A549 (cell line): ENCODE measurements around the gene NTN4. TPM values are rescaled to one million over a fixed set of nuclear protein-coding genes. Genes with fewer than 3 reads are reported as not detected.
A peak's percentile ranks its signal among the peaks of the same experiment; 100 is the strongest.

ENCODE experiments used
- ATAC-seq, 2 experiments: fragments of 200-7000 bp in 1 of 2; fragments of >200 bp in 1 of 2; cut with Nextera tagmentation in 1 of 2; cut with Tn5 transposase in 1 of 2; 3 replicates each; pipeline versions ENCODE4 v1.8.0 to v1.9.1; 2018 to 2020; ENCODE audit warnings: mild to moderate bottlenecking in 1 of 2, moderate library complexity in 1 of 2
- CTCF ChIA-PET: fragments of 300-600 bp; sonication (Branson Sonifier 250); formaldehyde crosslinking; extraction: SDS; loops from one replicate; lab custom pipeline; 2021; ENCODE audit warnings: antibody characterized with exemption, inconsistent platforms; lab: Yijun Ruan, JAX
- POLR2A ChIA-PET: fragments of 350-600 bp; formaldehyde crosslinking; extraction: SDS; loops from one replicate; lab custom pipeline; 2021; ENCODE audit warnings: antibody characterized with exemption, inconsistent platforms; lab: Yijun Ruan, JAX
- DNase-seq, 2 experiments: peaks; one replicate each; pipeline versions ENCODE4 v3.0.0 to v3.0.0-alpha.2; 2011 to 2016; ENCODE audit warnings: low read depth in 1 of 2, low spot score in 1 of 2
- FAIRE-seq: peaks from 2 replicates; lab custom pipeline; 2011; peaks lifted over from hg19 to GRCh38; lab: Jason Lieb, UNC
- H3K27ac ChIP-seq, 2 experiments: fragments of >200 bp; sonication (Bioruptor Twin); formaldehyde crosslinking; 3 replicates each; pipeline ENCODE4 v1.5.1; 2016 to 2017
- H3K4me1 ChIP-seq: fragments of >200 bp; sonication (Bioruptor Twin); formaldehyde crosslinking; 3 replicates; pipeline ENCODE4 v1.6.1; 2016
- H3K4me2 ChIP-seq: fragments of >200 bp; sonication (Bioruptor Twin); formaldehyde crosslinking; 3 replicates; pipeline ENCODE4 v1.6.1; 2016
- H3K4me3 ChIP-seq: fragments of >200 bp; sonication (Bioruptor Twin); formaldehyde crosslinking; 3 replicates; pipeline ENCODE4 v1.5.1; 2016
- H3K9me3 ChIP-seq: fragments of >200 bp; sonication (Bioruptor Twin); formaldehyde crosslinking; 3 replicates; pipeline ENCODE4 v1.6.1; 2016
- CBX8 ChIP-seq: fragments of 200-600 bp; sonication (generic); IDR thresholded peaks from 2 replicates; pipeline ENCODE4 v1.6.1; 2016
- EHMT2 ChIP-seq: fragments of 200-600 bp; sonication (generic); IDR thresholded peaks from 2 replicates; pipeline ENCODE4 v1.6.1; 2016; ENCODE audit warnings: antibody characterized with exemption, low read depth, mild to moderate bottlenecking, moderate library complexity
- FOSB ChIP-seq: fragments of 250-450 bp; sonication (Bioruptor Pico); IDR thresholded peaks from 2 replicates; pipeline ENCODE4 v1.5.0; 2020; ENCODE audit warnings: mild to moderate bottlenecking, moderate library complexity
- FOSL2 ChIP-seq, 2 experiments: fragments of 450-650 bp in 1 of 2; fragments of >200 bp in 1 of 2; sonication (Bioruptor Twin) in 1 of 2; formaldehyde crosslinking; IDR thresholded peaks; 2 replicates each; pipeline versions ENCODE4 v1.5.0 to v1.6.1; 2016 to 2020; ENCODE audit warnings: mild to moderate bottlenecking in 1 of 2, moderate library complexity in 1 of 2
- FOXS1 ChIP-seq: fragments of 250-450 bp; sonication (Bioruptor Pico); IDR thresholded peaks from 2 replicates; pipeline ENCODE4 v1.5.0; 2020; ENCODE audit warnings: mild to moderate bottlenecking, moderate library complexity
- HEYL ChIP-seq: fragments of 250-450 bp; sonication (Bioruptor Pico); IDR thresholded peaks from 2 replicates; pipeline ENCODE4 v1.8.0; 2021; ENCODE audit warnings: mild to moderate bottlenecking, moderate library complexity
- HOXA7 ChIP-seq: fragments of 250-450 bp; sonication (Bioruptor Pico); IDR thresholded peaks from 2 replicates; pipeline ENCODE4 v1.5.0; 2020; ENCODE audit warnings: mild to moderate bottlenecking, moderate library complexity
- HOXB5 ChIP-seq: fragments of 250-450 bp; sonication (Bioruptor Pico); IDR thresholded peaks from 2 replicates; pipeline ENCODE4 v1.5.0; 2020; ENCODE audit warnings: mild to moderate bottlenecking, moderate library complexity
- JUNB ChIP-seq: fragments of >200 bp; sonication (Bioruptor Twin); formaldehyde crosslinking; IDR thresholded peaks from 2 replicates; pipeline ENCODE4 v1.6.1; 2016
- KDM5A ChIP-seq: fragments of 200-600 bp; sonication (generic); IDR thresholded peaks from 2 replicates; pipeline ENCODE4 v1.6.1; 2016; ENCODE audit warnings: antibody characterized with exemption, mild to moderate bottlenecking
- MAZ ChIP-seq: fragments of 150-350 bp; IDR thresholded peaks from 2 replicates; pipeline ENCODE4 v1.6.1; 2014; ENCODE audit warnings: antibody characterized with exemption, low read depth, low read length, borderline replicate concordance
- MYC ChIP-seq: IDR thresholded peaks from 2 replicates; pipeline ENCODE4 v1.6.1; 2012; ENCODE audit warnings: mild to moderate bottlenecking, inconsistent platforms, low read length, improper control_type of control experiment, borderline replicate concordance
- POLR2A ChIP-seq: IDR thresholded peaks from 2 replicates; pipeline ENCODE4 v1.6.1; 2012; ENCODE audit warnings: mild to moderate bottlenecking, low read length
- POLR2AphosphoS2 ChIP-seq: conservative IDR thresholded peaks from 2 replicates; pipeline ENCODE4 v1.6.1; 2012; ENCODE audit warnings: low read length, improper control_type of control experiment, inconsistent platforms
- RAD21 ChIP-seq, 2 experiments: fragments of >200 bp in 1 of 2; sonication (Bioruptor Twin) in 1 of 2; formaldehyde crosslinking in 1 of 2; IDR thresholded peaks in 1 of 2; conservative IDR thresholded peaks in 1 of 2; 2 replicates in 1 of 2; 3 replicates in 1 of 2; pipeline ENCODE4 v1.6.1; 2012 to 2018; ENCODE audit warnings: inconsistent platforms in 1 of 2
- RARB ChIP-seq: fragments of 250-450 bp; sonication (Bioruptor Pico); IDR thresholded peaks from 2 replicates; pipeline ENCODE4 v1.8.0; 2021; ENCODE audit warnings: mild to moderate bottlenecking, moderate library complexity
- SMC3 ChIP-seq: fragments of >200 bp; sonication (Bioruptor Twin); formaldehyde crosslinking; IDR thresholded peaks from 3 replicates; pipeline ENCODE4 v1.6.1; 2018; ENCODE audit warnings: inconsistent platforms
- TP53 ChIP-seq: fragments of 250-450 bp; sonication (Bioruptor Pico); IDR thresholded peaks from 2 replicates; pipeline ENCODE4 v1.5.0; 2021; ENCODE audit warnings: mild to moderate bottlenecking, moderate library complexity
- ZFP36 ChIP-seq: fragments of 450-650 bp; IDR thresholded peaks from 2 replicates; pipeline ENCODE4 v1.6.1; 2014; ENCODE audit warnings: borderline replicate concordance; ENCODE audit not compliant: partially characterized antibody
- ZSCAN20 ChIP-seq: fragments of 250-450 bp; sonication (Bioruptor Pico); IDR thresholded peaks from 2 replicates; pipeline ENCODE4 v1.8.0; 2022; ENCODE audit warnings: mild to moderate bottlenecking, moderate library complexity
- WGBS: methylation state at CpG from one replicate; pipeline ENCODE4 v1.1.6; 2017; ENCODE audit errors: missing lambda C conversion rate; 5-methylcytosine and 5-hydroxymethylcytosine counted together
- polyA plus RNA-seq, 4 experiments: library from polyadenylated mRNA; depleted of rRNA in 3 of 4; stranded (reverse); fragments of >200 nt; fragmentation: RNase III in 1 of 4; extraction: RNeasy Plus Mini Kit Qiagen cat#74134 plus additional on column Dnase treatment in 1 of 4; gene quantifications; 2 replicates in 3 of 4; 3 replicates in 1 of 4; pipeline ENCODE4 v1.2.3, GENCODE V29; 2011 to 2017
- TF ChIP-seq, protein P1 (sequence below): fragments of >200 bp; sonication (Bioruptor Twin); formaldehyde crosslinking; IDR thresholded peaks from 3 replicates; pipeline ENCODE4 v1.6.1; 2016

Gene NTN4
- polyA plus RNA-seq, 2 of the 4 experiments (the other 2 are of a cell fraction): 37.3 to 132 TPM

DNA sequence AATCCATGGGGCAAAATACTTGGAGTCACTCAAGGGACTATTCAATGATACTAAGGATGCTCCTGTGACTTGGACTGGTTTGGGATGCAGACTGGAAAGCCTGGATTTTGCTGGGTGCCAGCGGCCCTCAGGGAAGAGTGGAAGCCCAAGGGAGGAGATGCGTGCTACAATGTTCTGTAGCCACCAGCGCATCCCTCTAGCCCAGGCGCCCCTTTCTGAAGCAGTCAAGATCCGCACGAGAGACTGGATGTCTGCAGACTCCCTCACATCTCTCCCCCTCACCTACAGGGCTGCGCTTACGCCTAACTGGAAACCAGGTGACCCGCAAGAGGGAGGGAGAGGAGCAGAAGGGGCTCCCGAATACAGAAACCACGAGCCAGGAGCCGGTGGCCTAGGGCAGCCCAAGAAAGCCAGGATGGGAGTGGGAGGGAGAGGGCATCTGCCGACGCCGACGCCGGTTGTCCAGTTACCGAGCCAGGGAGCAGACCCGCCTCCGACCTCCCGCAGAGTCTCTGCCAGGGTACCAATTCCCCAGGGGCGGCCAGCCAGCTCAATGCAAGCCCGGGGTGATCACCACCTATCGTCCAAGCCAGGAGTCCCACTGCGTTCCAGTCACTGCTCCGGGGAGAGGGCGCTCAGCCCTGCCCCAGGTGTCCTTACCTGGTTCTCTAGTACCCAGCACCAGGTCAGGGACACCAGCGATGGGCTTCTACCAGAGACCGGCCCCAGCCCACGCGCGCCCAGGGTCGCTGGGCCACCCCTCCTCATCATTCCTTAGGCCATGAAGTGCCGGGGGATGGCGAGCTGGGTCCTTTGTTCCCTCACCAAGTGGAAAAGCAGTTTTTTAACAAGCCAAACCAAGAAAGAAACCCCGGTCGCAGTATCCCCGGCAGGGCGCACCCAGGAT is 1.2 kb downstream of the NTN4 start:
- DNase-seq: peak; percentile 50 to 72
- CTCF ChIA-PET: interaction anchor here (0.6 to 1.7 kb wide), 13 partner anchors 8 to 202 kb away, joined by 3 to 7 read pairs (median 3); no protein-coding TSS in a partner anchor
- peak overlapping the region; percentile 97 to 99 for H3K27ac ChIP-seq
- H3K4me2 ChIP-seq: peak overlapping the region; percentile 90
- no peaks in the 10 kb centered on the region for H3K9me3 ChIP-seq
- peaks cover 72% of the 10 kb centered on the region for H3K4me1 ChIP-seq
- peak; percentile 47 to 66 for ATAC-seq
- POLR2A ChIA-PET: interaction anchor here (0.6 to 2.7 kb wide), 6 partner anchors 8 to 156 kb away, joined by 3 to 40 read pairs (median 4); no protein-coding TSS in a partner anchor
- 2% methylated on average over 35 of the region's 39 CpGs for WGBS
- FAIRE-seq: no peak
- TF ChIP-seq KDM5A (no peak), HEYL (CRISPR knock-in tag) (peak; percentile 18; the same call in 1 of the 2 replicates), RAD21 (conservative IDR thresholded peaks at IDR 0.05 in 1 of 2, IDR thresholded peaks at IDR 0.05 in 1 of 2) (peak in 1 of 2 experiments; percentile 37; a peak in 2 of 5 replicates), MYC (0 out of 2 replicates have a peak, but pooled peaks have one; percentile 14), ZSCAN20 (CRISPR knock-in tag) (no peak), MAZ (0 out of 2 replicates have a peak, but pooled peaks have one; percentile 11), SMC3 (peak; percentile 16; the same call in 2 of the 3 replicates), HOXB5 (CRISPR knock-in tag) (no peak), ZFP36 (no peak), POLR2A (peak; percentile 23; the same call in 1 of the 2 replicates)
- H3K4me3 ChIP-seq: peak overlapping the region; percentile 82

DNA sequence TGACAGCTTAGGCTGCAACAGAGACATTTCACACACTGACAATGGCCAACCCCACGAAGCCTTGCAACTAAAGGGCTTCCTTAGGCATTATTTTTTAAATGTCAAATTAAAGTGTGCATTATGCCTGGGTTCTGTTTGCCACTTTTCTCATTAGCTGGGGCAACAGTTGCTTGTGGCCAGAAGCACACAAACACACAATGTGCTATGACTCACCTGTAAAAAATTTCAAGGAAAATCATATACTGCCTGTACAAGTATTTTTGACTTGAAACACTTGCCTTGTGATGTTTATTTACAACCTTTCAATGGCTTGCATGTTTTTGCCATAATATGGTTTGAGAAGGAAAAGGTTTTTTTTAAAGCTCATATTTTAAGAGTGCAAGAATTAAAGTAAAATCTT is 1.9 kb downstream of the NTN4 start:
- Histone ChIP-seq H3K4me2 (peak overlapping the region; percentile 90), H3K4me3 (peak overlapping the region; percentile 82), H3K4me1 (peaks cover 71% of the 10 kb centered on the region), H3K9me3 (no peaks in the 10 kb centered on the region), H3K27ac (peak overlapping the region; percentile 97 to 99)
- DNase-seq: no peak
- WGBS: 11% methylated on average over 1 of the region's 1 CpG
- TF ChIP-seq KDM5A (no peak), JUNB (0 out of 2 replicates have a peak, but pooled peaks have one; percentile 37), FOSL2 (IDR thresholded peaks at IDR 0.05) (no peak), FOSL2 (CRISPR knock-in tag; IDR thresholded peaks at IDR 0.05) (peak; percentile 90)
- CTCF ChIA-PET: interaction anchor here (1.0 to 1.7 kb wide), 5 partner anchors 26 to 172 kb away, joined by 3 to 5 read pairs (median 3); no protein-coding TSS in a partner anchor
- POLR2A ChIA-PET: interaction anchor here (0.6 to 2.7 kb wide), 2 partner anchors 9 to 17 kb away, joined by 10 to 40 read pairs; no protein-coding TSS in a partner anchor
- ATAC-seq: no peak
- FAIRE-seq: no peak

DNA sequence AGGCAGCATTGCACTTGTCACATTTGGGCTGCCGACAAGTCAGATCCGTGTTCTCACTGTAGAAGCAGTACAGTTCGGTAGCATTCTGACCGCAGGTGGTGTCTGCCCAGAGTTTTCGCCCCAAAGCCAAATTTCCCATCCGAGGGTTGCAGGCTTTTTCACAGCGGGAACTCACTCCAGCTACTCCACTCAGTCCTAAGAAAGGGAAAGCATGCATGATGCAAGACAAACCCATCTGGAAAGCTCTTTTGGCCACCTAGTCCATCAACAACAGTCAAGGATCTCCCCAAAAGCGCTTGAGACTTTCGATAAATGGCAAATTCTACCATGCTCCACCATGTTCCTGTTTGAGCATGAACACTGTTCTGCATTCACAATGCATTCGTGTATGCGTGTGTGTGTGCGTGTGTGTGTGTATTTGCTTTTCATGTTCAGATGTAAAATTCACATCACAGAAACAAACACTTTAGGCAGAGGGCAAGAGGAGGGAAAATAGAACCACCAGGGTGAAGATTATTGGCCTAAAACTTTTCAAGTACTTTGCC is 3.2 kb downstream of the NTN4 start:
- DNase-seq: no peak
- ChIA-PET POLR2A (no interaction called here), CTCF (interaction anchor here (1.0 to 1.7 kb wide), 5 partner anchors 9 to 205 kb away, joined by 3 to 5 read pairs (median 3); no protein-coding TSS in a partner anchor)
- WGBS: 96% methylated on average over 12 of the region's 12 CpGs
- H3K4me2 ChIP-seq: peak overlapping the region; percentile 90
- TF ChIP-seq POLR2AphosphoS2 (peak; percentile 82), TP53 (peak; percentile 72; the same call in 1 of the 2 replicates), RAD21 (conservative IDR thresholded peaks at IDR 0.05 in 1 of 2, IDR thresholded peaks at IDR 0.05 in 1 of 2) (no peak)
- peak; percentile 51 for FAIRE-seq
- ATAC-seq: no peak
- peaks cover 64% of the 10 kb centered on the region for H3K4me1 ChIP-seq
- no peak overlapping the region for H3K4me3 ChIP-seq
- H3K27ac ChIP-seq: no peak overlapping the region; a peak in 1 of 6 replicates
- no peaks in the 10 kb centered on the region for H3K9me3 ChIP-seq

DNA sequence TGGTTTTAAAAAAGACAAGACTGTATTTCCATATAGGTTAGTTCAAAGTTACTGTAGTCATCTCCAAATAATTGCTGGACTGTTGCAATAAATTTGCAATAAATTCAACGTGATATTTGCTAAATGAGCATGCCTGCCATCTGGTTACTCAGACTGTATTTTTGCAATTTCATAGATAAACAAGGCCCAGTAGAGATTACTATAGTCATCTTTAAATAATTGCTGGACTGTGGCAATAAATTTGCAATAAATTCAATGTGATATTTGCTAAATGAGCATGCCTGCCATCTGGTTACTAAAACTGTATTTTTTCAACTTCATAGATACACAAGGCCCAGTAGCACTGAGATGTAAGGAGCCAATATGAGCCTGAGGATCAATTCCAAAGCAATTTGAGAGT is 5.6 kb downstream of the NTN4 start:
- no peaks in the 10 kb centered on the region for H3K9me3 ChIP-seq
- WGBS: 60% methylated on average over 1 of the region's 1 CpG
- ChIA-PET POLR2A (no interaction called here), CTCF (no interaction called here)
- no peak for FAIRE-seq
- H3K4me3 ChIP-seq: no peak overlapping the region; the same call in 2 of the 3 replicates
- no peak for DNase-seq
- peak overlapping the region in 1 of 2 experiments; percentile 7; a peak in 2 of 6 replicates for H3K27ac ChIP-seq
- no peak for ATAC-seq
- H3K4me2 ChIP-seq: peak overlapping the region; percentile 90
- no peak for TF ChIP-seq HOXB5 (CRISPR knock-in tag)
- peak; percentile 35; the same call in 1 of the 2 replicates for TF ChIP-seq FOSB (CRISPR knock-in tag)
- TF ChIP-seq EHMT2: no peak
- no peak for TF ChIP-seq HEYL (CRISPR knock-in tag)
- TF ChIP-seq FOXS1 (CRISPR knock-in tag): no peak
- no peak for TF ChIP-seq KDM5A
- no peak for TF ChIP-seq RARB
- TF ChIP-seq, protein P1, sequence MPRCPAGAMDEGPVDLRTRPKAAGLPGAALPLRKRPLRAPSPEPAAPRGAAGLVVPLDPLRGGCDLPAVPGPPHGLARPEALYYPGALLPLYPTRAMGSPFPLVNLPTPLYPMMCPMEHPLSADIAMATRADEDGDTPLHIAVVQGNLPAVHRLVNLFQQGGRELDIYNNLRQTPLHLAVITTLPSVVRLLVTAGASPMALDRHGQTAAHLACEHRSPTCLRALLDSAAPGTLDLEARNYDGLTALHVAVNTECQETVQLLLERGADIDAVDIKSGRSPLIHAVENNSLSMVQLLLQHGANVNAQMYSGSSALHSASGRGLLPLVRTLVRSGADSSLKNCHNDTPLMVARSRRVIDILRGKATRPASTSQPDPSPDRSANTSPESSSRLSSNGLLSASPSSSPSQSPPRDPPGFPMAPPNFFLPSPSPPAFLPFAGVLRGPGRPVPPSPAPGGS: no peak
- peak; percentile 15; the same call in 1 of the 2 replicates for TF ChIP-seq HOXA7
- TF ChIP-seq CBX8: no peak
- TF ChIP-seq, all 56 proteins: peak for 2
- H3K4me1 ChIP-seq: peaks cover 56% of the 10 kb centered on the region
